Stimulated activated CD4-positive, alpha-beta T cell treated with anti-CD3 and anti-CD28 coated beads, TNF-alpha, amount 100 ng/mL, for 4 hours (primary cell): Measurements from ENCODE around the gene BAZ2B.
"Not testable (repeated sequence)": the region's sequence is repeated elsewhere in the genome, so short reads cannot be mapped to it uniquely, and the experiment has no call there.

Experiments used
- DNase-seq, 3 experiments: peaks; one replicate each; pipeline ENCODE4 v3.0.0-alpha.2; 2020; ENCODE audit warnings: low read depth in 3 of 3

BAZ2B gene

GRCh38 chr2:159616286-159616701 lies at the start of gene BAZ2B:
BAZ2B (minus strand) TSS chr2:159616548; CDS start chr2:159478719, 137,829 bp downstream.
- DNase-seq: no peak

GRCh38 chr2:159661286-159661685 lies 44.9 kb upstream of the BAZ2B start:
- no peak for DNase-seq

- DNase-seq: no peak
These were observed 42.8 kb upstream of the BAZ2B start for GRCh38 chr2:159658881-159659873.

- DNase-seq: no peak
These were observed 37.6 kb upstream of the BAZ2B start for GRCh38 chr2:159653962-159654361.

- no peak for DNase-seq
These were observed 35.5 kb upstream of the BAZ2B start for GRCh38 chr2:159651884-159652283.

- DNase-seq: no peak
These were observed 34.2 kb upstream of the BAZ2B start for GRCh38 chr2:159650574-159650973.

GRCh38 chr2:159648643-159649042 lies 32.3 kb upstream of the BAZ2B start:
- no peak for DNase-seq

- no peak for DNase-seq
These were observed 31.3 kb upstream of the BAZ2B start for GRCh38 chr2:159647667-159648066.

GRCh38 chr2:159640176-159640575 lies 23.8 kb upstream of the BAZ2B start:
- DNase-seq: no peak

GRCh38 chr2:159639712-159640111 lies 23.4 kb upstream of the BAZ2B start:
- no peak for DNase-seq

- no peak for DNase-seq
These were observed 22.7 kb upstream of the BAZ2B start for GRCh38 chr2:159639071-159639470.

GRCh38 chr2:159637988-159638501 lies 21.7 kb upstream of the BAZ2B start:
- DNase-seq: no peak

GRCh38 chr2:159637240-159637639 lies 20.9 kb upstream of the BAZ2B start:
- no peak for DNase-seq

- DNase-seq: no peak
These were observed 18.9 kb upstream of the BAZ2B start for GRCh38 chr2:159635006-159635789.

GRCh38 chr2:159633219-159633618 lies 16.9 kb upstream of the BAZ2B start:
- DNase-seq: no peak

GRCh38 chr2:159625628-159626027 lies 9.3 kb upstream of the BAZ2B start:
- DNase-seq: not testable (repeated sequence)

- DNase-seq: no peak
These were observed 7.1 kb upstream of the BAZ2B start for GRCh38 chr2:159623436-159623835.

GRCh38 chr2:159622966-159623365 lies 6.6 kb upstream of the BAZ2B start:
- DNase-seq: no peak

GRCh38 chr2:159620796-159621195 lies 4.4 kb upstream of the BAZ2B start:
- no peak for DNase-seq

GRCh38 chr2:159617646-159618045 lies 1.3 kb upstream of the BAZ2B start:
- no peak for DNase-seq

- DNase-seq: no peak
These were observed 752 bp upstream of the BAZ2B start for GRCh38 chr2:159617100-159617499.
